Stimulated activated effector memory CD8-positive, alpha-beta T cell treated with anti-CD3 and anti-CD28 coated beads, Interleukin-12 subunit alpha, Interleukin-12 subunit beta, amount 100 ng/mL, for 72 hours (primary cell): ENCODE data around the gene CD300LG.
A peak's percentile ranks its signal among the peaks of the same experiment; 100 is the strongest.
"Not testable (repeated sequence)": the region's sequence is repeated elsewhere in the genome, so short reads cannot be mapped to it uniquely, and the experiment has no call there.

Source experiments
- ATAC-seq: fragments of 150-1000 bp; cut with Tn5 transposase; 2 replicates; pipeline ENCODE4 v1.10.0; 2021
- DNase-seq, 2 donors: peaks; one replicate each; pipeline ENCODE4 v3.0.0; 2021 to 2022; ENCODE audit warnings: low spot score in 2 of 2
- H3K27ac Mint-ChIP-seq: one replicate; pipeline ENCODE4 v1.8.0; 2022; ENCODE audit warnings: mild to moderate bottlenecking, mixed read lengths
- H3K36me3 Mint-ChIP-seq: one replicate; pipeline ENCODE4 v1.8.0; 2022; ENCODE audit warnings: mild to moderate bottlenecking, mixed read lengths
- H3K4me1 Mint-ChIP-seq: one replicate; pipeline ENCODE4 v1.8.0; 2022; ENCODE audit warnings: mixed read lengths
- H3K4me3 Mint-ChIP-seq: one replicate; pipeline ENCODE4 v1.8.0; 2022; ENCODE audit warnings: mild to moderate bottlenecking, mixed read lengths
- H3K9me3 Mint-ChIP-seq: one replicate; pipeline ENCODE4 v1.8.0; 2022; ENCODE audit warnings: mixed read lengths

CD300LG gene, protein sequence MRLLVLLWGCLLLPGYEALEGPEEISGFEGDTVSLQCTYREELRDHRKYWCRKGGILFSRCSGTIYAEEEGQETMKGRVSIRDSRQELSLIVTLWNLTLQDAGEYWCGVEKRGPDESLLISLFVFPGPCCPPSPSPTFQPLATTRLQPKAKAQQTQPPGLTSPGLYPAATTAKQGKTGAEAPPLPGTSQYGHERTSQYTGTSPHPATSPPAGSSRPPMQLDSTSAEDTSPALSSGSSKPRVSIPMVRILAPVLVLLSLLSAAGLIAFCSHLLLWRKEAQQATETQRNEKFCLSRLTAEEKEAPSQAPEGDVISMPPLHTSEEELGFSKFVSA

GRCh38 chr17:43846963-43847371 lies at the start of gene CD300LG:
TSS of gene CD300LG (plus strand) at chr17:43847176. CDS start at chr17:43847217, 41 bp downstream.
- no peak for DNase-seq

GRCh38 chr17:43798024-43798423 lies 49.0 kb upstream of the CD300LG start:
- H3K27ac Mint-ChIP-seq, H3K4me1 Mint-ChIP-seq, H3K9me3 Mint-ChIP-seq, DNase-seq, H3K4me3 Mint-ChIP-seq, ATAC-seq, H3K36me3 Mint-ChIP-seq: not testable (repeated sequence)

More at GRCh38 chr17:43846963-43847371, at the start of gene CD300LG:
- Mint-ChIP-seq H3K4me3 (no peak within 1 kb of the TSS), H3K36me3 (no peaks in the 10 kb centered on the region), H3K27ac (no peak within 1 kb of the TSS), H3K9me3 (peaks cover 3% of the 10 kb centered on the region), H3K4me1 (peaks cover 6% of the 10 kb centered on the region)
- ATAC-seq: no peak

DNA sequence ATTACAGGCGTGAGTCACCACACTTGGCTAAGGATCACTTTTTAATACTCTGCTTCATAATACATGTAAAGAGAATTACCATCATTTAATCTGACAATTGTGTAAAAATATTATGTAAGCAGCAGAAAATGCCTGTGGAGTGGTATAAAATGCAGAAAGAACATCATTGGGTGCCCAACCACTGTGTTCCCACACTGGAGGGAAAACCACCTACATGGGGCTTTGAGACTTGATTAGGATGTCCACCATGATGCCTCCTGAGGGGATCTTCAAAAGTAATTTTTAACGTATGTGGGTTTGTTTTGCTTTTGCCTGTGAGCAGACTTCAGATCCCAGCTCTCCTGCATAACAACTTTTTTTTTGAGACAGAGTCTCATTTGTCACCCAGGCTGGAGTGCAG lies 47.9 kb upstream of the CD300LG start:
- H3K4me1 Mint-ChIP-seq: no peaks in the 10 kb centered on the region
- no peak overlapping the region for H3K4me3 Mint-ChIP-seq
- no peaks in the 10 kb centered on the region for H3K36me3 Mint-ChIP-seq
- H3K27ac Mint-ChIP-seq: no peak overlapping the region
- no peak for DNase-seq
- H3K9me3 Mint-ChIP-seq: no peaks in the 10 kb centered on the region
- no peak for ATAC-seq

DNA sequence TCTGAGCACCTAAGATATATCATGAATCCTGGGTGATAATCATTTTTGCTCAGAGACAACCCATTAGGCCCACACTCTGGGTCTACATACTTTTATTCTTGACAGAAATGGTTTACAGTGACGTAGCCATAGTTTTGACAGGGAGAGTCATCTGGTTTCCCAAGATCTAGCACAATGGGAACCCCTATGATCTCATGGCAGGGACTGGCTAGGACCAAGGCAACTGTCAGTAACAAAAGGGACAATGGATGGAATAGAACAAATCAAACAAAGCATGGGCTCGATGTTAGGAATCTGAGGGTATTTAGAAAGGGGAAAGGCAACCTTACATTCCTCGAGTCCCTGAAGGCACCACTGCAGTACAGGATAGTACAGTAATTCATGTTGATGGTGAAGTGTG lies 46.2 kb upstream of the CD300LG start:
- no peaks in the 10 kb centered on the region for H3K9me3 Mint-ChIP-seq
- no peak for ATAC-seq
- no peaks in the 10 kb centered on the region for H3K36me3 Mint-ChIP-seq
- H3K4me1 Mint-ChIP-seq: no peaks in the 10 kb centered on the region
- no peak overlapping the region for H3K4me3 Mint-ChIP-seq
- H3K27ac Mint-ChIP-seq: no peak overlapping the region
- no peak for DNase-seq

DNA sequence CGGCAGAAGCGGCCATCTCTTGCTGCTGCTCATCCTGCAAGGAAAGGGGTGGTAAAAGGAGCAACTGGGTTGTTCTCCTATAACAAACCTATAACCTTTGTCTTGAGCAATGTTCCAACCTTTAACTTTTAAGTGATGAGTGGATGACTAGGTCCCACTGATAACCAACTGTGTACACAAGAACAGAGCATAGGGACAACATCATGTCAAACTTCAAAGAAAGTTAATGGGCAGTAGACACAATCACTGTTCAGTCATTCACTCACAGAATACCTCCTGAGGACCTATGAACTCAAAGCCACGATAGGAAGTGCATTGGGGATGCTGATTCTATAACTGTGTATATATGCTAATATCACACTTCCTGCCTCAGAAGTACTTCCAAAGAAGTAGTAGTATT lies 45.1 kb upstream of the CD300LG start:
- Mint-ChIP-seq H3K4me1 (no peaks in the 10 kb centered on the region), H3K9me3 (no peaks in the 10 kb centered on the region), H3K27ac (no peak overlapping the region), H3K4me3 (no peak overlapping the region), H3K36me3 (no peaks in the 10 kb centered on the region)
- DNase-seq (no peak), ATAC-seq (no peak)

DNA sequence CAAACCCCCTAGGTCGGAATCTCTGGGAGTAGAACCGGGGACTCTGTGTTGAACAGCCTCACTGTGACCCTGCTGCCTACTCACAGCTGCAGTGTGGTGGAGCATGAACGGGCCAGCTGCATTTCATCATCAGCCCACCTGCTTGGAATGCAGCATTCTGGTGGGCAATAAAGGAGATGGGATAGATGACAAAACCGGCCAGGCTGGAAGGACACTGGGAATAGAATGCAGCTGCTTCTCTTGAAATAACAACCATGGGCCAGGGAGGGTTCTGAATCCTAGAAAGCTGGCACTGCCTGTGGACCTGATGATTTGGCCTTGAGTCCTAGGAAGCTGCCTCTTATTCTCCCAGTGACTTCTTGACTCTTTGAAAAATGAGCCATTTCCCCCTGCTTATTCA lies 43.2 kb upstream of the CD300LG start:
- no peak overlapping the region for H3K4me3 Mint-ChIP-seq
- H3K36me3 Mint-ChIP-seq: no peaks in the 10 kb centered on the region
- no peak for ATAC-seq
- H3K9me3 Mint-ChIP-seq: no peaks in the 10 kb centered on the region
- H3K4me1 Mint-ChIP-seq: no peaks in the 10 kb centered on the region
- no peak for DNase-seq
- no peak overlapping the region for H3K27ac Mint-ChIP-seq

- ATAC-seq (no peak), DNase-seq (no peak)
- Mint-ChIP-seq H3K4me3 (no peak overlapping the region), H3K27ac (no peak overlapping the region), H3K36me3 (no peaks in the 10 kb centered on the region), H3K9me3 (no peaks in the 10 kb centered on the region), H3K4me1 (no peaks in the 10 kb centered on the region)
These were observed 41.9 kb upstream of the CD300LG start for GRCh38 chr17:43805117-43805516.

GRCh38 chr17:43808076-43808475 lies 38.9 kb upstream of the CD300LG start:
- Mint-ChIP-seq H3K4me3 (no peak overlapping the region), H3K27ac (no peak overlapping the region), H3K36me3 (no peaks in the 10 kb centered on the region), H3K9me3 (no peaks in the 10 kb centered on the region), H3K4me1 (no peaks in the 10 kb centered on the region)
- ATAC-seq: no peak
- no peak for DNase-seq

- ATAC-seq: no peak
- no peak overlapping the region for H3K27ac Mint-ChIP-seq
- no peaks in the 10 kb centered on the region for H3K9me3 Mint-ChIP-seq
- H3K36me3 Mint-ChIP-seq: no peaks in the 10 kb centered on the region
- no peaks in the 10 kb centered on the region for H3K4me1 Mint-ChIP-seq
- no peak overlapping the region for H3K4me3 Mint-ChIP-seq
- no peak for DNase-seq
These were observed 37.9 kb upstream of the CD300LG start for GRCh38 chr17:43809121-43809520.

DNA sequence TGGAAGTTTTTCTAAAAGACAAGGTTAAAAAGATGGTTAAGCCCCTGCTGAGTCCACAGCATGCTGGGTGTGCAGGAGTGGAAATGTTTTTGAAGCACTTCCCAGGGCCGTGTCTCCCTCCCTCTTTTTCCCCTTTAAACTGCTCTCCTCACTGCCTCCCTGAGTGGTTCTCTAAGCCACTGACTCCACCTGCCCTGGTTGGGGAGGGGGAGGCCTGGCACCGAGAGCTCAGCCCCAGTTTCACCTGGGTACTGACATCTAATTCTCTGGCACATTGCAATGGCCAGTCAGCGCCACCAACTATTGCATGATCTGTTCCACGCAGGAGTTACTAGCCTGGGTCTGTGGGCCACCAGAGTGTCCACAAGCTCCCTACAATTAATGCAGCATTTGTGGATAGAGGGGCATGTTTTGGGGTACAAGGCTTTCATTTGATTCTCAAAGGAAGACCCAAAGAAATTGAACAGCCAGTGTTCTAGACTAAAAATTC lies 36.7 kb upstream of the CD300LG start:
- H3K4me1 Mint-ChIP-seq: no peaks in the 10 kb centered on the region
- no peak overlapping the region for H3K27ac Mint-ChIP-seq
- H3K9me3 Mint-ChIP-seq: no peaks in the 10 kb centered on the region
- DNase-seq (no peak), ATAC-seq (no peak)
- H3K4me3 Mint-ChIP-seq: no peak overlapping the region
- H3K36me3 Mint-ChIP-seq: no peaks in the 10 kb centered on the region

DNA sequence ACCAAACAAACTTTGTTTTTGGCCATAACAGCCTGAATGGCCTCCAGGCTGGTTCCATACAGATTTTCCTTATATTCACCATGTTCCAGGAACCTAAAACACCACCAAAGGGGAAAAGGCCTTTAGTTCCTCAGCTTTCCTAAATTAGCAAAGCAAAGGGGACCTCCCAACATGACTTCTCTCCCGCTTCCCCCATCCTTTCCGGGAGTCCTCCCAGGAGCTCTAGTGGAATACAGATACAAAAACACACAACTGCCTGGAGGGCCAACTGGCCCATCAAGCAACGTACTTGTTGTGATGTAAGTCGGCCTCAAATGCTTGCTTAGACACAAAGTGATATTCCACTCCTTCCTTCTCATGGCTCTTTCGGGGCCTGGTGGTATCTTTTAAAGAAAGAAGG lies 36.2 kb upstream of the CD300LG start:
- Mint-ChIP-seq H3K9me3 (no peaks in the 10 kb centered on the region), H3K4me1 (no peaks in the 10 kb centered on the region), H3K36me3 (no peaks in the 10 kb centered on the region), H3K4me3 (no peak overlapping the region), H3K27ac (no peak overlapping the region)
- DNase-seq: no peak
- ATAC-seq: no peak

GRCh38 chr17:43812396-43813265 lies 34.3 kb upstream of the CD300LG start:
- Mint-ChIP-seq H3K36me3 (no peaks in the 10 kb centered on the region), H3K4me3 (no peak overlapping the region), H3K9me3 (no peaks in the 10 kb centered on the region), H3K27ac (no peak overlapping the region), H3K4me1 (no peaks in the 10 kb centered on the region)
- ATAC-seq (no peak), DNase-seq (no peak)

GRCh38 chr17:43813386-43813785 lies 33.6 kb upstream of the CD300LG start:
- no peak overlapping the region for H3K4me3 Mint-ChIP-seq
- ATAC-seq: no peak

GRCh38 chr17:43814026-43814425 lies 33.0 kb upstream of the CD300LG start:
- no peak for ATAC-seq
- no peak overlapping the region for H3K27ac Mint-ChIP-seq
- DNase-seq: no peak
- no peak overlapping the region for H3K4me3 Mint-ChIP-seq
- H3K9me3 Mint-ChIP-seq: no peaks in the 10 kb centered on the region
- H3K36me3 Mint-ChIP-seq: no peaks in the 10 kb centered on the region
- no peaks in the 10 kb centered on the region for H3K4me1 Mint-ChIP-seq

More at GRCh38 chr17:43813386-43813785, 33.6 kb upstream of the CD300LG start:
- Mint-ChIP-seq H3K27ac (peak overlapping the region; percentile 20), H3K36me3 (no peaks in the 10 kb centered on the region), H3K4me1 (no peaks in the 10 kb centered on the region), H3K9me3 (no peaks in the 10 kb centered on the region)
- DNase-seq: no peak

DNA sequence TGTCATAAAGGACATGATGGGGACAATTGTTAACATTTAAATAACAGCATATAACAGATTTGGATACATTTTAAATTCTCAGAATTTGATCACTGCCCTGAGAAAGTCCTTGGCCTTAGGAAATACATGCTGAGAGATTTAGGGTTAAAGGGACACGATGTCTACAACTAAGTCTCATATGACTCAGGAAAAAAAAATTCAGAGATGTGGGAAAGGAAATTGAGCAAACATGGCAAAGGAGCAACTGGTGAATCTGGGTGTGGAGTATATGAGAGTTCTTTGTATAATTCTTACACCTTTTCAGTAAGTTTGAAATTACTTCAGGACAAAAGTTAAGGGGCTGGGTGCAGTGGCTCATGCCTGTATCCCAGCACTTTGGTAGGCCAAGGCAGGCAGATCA lies 32.3 kb upstream of the CD300LG start:
- ATAC-seq (no peak), DNase-seq (no peak)
- Mint-ChIP-seq H3K27ac (no peak overlapping the region), H3K4me3 (no peak overlapping the region), H3K36me3 (no peaks in the 10 kb centered on the region), H3K4me1 (no peaks in the 10 kb centered on the region), H3K9me3 (no peaks in the 10 kb centered on the region)
